Stimulated activated CD4-positive, alpha-beta T cell treated with anti-CD3 and anti-CD28 coated beads, Interleukin-2, amount 100 ng/mL, for 48 hours (primary cell): ENCODE data around the gene PPP1R7.

ENCODE experiments used
- DNase-seq, 2 donors: peaks; one replicate each; pipeline ENCODE4 v3.0.0-alpha.2; 2020

Gene PPP1R7

DNA sequence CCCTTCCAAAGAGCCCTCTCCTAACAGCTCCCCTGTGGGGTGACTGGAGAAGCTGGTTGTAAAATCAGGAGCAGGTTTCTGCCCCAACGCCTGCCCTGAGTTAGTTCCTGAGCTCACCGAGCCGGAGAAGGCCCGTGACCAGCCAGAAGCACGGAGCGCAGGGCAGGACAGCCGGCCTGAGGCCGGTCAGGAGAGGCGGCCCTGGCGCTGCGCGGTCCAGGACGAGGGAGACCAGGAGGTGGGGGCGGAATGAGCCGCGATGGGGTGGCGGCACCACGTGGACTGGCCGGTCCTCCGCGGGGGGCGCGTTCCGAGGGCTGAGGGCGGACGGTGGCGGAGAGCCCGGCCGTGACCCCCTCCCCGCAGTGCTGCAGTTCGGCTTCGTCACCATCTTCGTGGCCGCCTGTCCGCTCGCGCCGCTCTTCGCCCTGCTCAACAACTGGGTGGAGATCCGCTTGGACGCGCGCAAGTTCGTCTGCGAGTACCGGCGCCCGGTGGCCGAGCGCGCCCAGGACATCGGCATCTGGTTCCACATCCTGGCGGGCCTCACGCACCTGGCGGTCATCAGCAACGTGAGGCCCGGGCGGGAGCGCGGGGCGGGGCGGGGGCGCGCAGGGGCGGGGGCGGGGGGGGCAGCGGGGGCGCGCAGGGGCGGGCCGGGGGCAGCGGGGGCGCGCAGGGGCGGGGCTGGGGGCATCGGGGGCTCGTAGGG lies 67.2 kb downstream of the PPP1R7 start:
- DNase-seq, result no peak

DNA sequence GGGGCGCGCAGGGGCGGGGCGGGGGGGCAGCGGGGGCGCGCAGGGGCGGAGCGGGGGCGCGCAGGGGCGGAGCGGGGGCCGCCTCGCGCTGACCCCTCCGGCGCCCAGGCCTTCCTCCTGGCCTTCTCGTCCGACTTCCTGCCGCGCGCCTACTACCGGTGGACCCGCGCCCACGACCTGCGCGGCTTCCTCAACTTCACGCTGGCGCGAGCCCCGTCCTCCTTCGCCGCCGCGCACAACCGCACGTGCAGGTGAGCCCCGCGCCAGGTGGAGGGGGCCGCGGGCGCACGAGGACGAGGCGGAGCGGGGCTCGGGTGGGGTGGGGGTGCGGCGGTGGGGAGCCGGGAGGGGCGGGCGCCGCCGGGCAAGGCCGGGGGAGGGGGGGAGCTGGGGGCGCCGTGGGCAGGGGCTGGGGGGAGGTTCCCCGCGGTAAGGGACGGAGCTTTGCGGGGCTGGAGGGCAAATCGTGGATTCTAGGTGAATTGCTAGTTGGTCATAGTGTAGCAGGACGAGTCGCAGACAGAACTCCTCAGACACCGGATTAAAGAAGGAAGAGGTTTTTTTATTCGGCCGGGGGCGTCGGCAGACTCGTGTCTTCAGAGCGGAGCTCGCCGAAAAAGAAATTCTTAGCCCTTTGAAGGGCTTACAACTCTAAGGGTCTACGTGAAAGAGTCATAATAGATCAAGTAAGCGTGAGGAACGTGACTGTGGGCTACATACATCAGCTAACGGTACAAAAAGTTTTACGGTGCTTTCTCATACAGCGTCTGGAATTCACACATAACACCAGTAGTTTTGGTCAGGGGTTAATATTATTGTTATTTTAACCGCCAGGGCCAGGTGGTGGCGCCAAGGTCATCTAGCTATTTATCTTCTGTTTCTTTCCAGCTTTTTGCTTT lies 68.1 kb downstream of the PPP1R7 start:
- peak in 1 of 2 donors; percentile 32 for DNase-seq

DNA sequence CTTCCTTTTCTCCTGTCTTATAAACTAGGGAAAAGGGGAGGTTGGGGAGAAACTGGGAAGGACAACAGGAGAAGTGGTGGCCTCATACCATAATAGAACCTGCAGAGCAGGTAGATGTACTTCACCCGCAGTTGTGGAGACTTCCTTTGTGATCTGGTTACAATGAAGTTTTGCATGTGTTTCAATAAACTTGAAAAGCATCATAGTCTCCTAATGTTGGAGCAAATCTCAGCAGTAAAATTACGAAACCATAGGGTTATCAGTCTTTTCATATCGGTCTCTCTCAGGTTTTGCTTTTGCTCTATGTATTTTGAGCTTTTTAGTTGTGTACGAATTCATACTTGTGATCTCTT lies 68.7 kb downstream of the PPP1R7 start:
- no peak for DNase-seq

DNA sequence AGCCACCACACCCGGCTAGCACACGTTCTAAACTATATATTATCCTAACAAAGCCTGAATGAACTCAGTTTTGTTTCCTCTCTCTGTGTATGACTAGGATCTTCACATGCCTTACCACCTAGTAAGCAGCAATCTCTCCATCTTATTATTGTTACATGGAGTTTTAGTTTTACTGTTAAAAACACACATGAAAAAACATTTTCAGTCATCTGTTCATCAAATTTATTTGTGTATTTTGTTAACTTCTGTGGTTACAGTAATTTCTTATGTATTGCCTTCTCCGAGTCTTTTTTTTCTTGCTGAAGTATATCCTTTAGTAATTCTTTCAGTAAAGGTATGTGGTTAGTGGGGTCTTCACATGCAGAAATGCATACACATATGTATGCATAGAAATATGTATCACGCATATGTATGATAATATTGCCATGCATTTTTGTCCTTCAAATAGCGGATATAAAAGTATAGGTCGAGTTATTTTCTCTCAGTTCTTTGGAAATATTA lies 69.6 kb downstream of the PPP1R7 start:
- no peak for DNase-seq

DNA sequence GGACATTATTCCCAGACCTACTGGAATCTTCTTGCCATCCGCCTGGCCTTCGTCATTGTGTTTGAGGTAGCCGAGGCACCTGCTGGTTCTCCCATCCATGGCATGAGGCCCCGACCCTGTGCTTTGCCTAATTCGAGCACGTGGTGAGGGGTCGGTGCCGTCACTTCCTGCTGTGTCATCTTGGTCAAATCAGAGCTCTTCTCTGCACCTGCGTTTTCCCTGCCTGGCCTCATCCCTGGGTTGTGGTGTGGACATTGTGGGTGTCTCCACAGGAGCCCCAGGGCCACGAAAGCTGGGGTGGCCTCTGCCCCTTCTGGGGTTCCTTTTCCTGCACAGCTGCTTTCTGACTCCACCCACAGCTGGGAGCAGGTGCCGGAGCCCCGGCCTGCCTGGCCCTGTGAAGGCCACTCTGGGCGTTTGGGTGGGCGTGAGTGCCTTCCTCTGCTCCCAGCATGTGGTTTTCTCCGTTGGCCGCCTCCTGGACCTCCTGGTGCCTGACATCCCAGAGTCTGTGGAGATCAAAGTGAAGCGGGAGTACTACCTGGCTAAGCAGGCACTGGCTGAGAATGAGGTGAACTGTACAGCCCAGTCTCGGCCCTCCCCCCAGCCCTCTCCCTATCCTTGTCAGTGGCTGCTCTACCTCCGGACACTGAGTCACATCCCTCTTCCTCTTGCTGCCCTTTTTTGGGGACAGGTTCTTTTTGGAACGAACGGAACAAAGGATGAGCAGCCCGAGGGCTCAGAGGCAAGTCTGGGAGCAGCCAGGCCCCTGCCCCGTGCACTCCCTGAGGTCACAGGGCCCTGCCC lies 73.1 kb downstream of the PPP1R7 start:
- DNase-seq, result no peak

DNA sequence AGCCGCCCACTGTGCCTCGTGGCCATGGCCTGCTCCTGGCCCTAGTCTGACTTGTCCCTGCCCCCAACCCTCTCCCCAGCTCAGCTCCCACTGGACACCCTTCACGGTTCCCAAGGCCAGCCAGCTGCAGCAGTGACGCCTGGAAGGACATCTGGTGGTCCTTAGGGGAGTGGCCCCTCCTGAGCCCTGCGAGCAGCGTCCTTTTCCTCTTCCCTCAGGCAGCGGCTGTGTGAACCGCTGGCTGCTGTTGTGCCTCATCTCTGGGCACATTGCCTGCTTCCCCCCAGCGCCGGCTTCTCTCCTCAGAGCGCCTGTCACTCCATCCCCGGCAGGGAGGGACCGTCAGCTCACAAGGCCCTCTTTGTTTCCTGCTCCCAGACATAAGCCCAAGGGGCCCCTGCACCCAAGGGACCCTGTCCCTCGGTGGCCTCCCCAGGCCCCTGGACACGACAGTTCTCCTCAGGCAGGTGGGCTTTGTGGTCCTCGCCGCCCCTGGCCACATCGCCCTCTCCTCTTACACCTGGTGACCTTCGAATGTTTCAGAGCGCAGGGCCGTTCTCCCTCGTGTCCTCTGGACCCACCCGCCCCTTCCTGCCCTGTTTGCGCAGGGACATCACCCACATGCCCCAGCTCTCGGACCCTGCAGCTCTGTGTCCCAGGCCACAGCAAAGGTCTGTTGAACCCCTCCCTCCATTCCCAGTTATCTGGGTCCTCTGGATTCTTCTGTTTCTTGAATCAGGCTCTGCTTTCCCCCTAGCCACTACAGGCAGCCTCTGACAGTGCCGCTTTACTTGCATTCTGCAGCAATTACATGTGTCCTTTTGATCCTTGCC lies 74.0 kb downstream of the PPP1R7 start:
- no peak for DNase-seq

DNA sequence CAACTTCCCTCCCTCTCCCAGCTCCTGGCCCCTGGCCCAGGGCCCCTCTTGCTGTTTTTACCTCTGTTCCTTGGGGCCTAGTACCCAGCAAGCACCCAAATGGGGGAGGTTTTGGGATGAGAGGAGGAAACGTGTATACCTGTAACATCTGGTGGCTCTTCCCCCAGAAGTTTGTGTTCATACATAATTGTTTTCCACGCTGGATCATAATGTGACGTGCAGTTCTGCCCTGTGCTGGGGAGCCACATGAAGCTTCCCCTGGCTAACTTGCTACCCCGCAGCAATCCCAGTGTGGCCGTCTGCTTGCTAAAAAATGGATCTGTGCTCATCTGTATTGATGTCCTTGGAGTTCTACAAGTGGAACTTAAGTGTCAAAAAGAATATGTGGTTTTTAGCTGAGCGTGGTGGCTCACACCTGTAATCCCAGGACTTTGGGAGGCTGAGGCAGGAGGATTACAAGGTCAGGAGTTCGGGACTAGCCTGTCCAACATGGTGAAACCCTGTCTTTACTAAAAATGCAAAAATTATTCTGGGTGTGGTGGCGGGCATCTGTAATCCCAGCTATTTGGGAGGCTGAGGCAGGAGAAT lies 74.7 kb downstream of the PPP1R7 start:
- no peak for DNase-seq

DNA sequence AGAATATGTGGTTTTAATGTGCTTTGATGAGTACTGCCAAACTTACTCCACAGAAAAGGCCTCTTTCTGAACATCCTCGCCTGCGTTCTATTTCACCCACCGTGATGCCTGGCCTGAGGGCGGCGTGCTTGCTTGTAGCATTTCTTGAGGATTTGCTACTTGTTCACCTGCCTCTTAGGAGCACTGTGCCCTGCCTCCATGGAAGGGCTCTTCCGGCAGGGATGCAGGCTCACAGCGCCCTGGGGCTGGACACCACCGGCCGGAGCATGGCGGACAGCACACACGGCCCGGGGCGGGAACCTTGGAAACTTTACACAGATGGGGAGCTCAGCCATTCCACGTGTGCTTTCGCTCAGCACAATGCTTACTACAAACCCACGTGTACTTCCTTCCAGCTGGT lies 75.3 kb downstream of the PPP1R7 start:
- no peak for DNase-seq

DNA sequence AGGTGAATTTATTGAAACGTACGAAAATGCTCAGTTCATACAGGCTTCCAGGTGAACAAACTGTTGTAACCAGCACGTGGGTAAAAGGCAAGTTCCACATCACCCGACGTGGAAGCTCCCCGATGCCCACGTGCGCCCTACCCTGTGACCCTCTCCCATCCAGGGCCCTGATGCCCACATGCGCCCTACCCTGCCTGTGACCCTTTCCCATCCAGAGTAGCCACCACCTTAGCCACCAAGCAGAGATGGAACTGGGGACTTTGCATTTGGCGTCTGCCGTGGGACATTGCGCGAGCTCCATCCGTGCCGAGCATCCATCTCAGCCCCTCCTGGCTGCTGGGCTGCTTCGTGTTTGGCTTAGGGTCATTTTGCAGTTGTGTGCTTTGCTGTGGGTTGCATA lies 75.7 kb downstream of the PPP1R7 start:
- DNase-seq, result no peak

DNA sequence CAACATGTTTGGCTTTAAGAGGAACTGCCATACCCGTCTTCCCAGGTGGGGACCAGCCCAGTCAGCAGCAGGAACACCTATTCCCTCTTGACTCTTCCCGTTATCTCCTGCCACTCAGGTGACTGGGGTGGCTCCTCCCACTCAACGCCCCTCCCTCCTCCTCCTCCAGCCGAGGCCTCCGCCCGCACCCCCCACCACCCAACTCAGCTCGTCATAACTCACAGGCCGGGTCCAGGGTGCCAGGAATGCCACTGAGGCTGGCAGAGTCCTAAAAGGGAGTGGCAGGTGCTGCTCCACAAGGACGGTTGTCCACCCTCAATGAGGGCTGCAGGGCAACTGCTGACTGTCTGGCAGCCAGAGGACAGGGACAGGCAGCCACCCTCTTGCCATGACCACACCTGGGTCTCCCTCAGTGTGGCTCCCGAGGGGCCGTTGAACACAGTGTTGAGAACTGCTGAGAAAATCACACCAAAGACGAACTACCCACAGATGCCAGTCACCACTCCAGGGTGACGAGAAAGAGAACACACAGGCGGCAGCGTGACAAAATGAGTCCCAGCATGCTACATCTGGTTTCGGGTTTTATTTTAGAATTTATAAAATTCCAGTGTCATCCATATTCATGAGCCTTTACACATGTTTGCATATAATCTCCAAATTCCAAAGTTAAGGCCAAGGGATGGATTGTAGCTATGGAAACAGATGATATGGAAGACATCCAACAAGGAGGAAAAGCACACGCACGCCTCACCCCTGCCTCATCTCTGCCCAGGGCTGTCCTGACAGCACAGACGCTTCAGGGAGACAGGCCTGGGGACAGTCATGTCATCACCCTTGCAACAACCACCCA lies 76.7 kb downstream of the PPP1R7 start:
- no peak for DNase-seq

DNA sequence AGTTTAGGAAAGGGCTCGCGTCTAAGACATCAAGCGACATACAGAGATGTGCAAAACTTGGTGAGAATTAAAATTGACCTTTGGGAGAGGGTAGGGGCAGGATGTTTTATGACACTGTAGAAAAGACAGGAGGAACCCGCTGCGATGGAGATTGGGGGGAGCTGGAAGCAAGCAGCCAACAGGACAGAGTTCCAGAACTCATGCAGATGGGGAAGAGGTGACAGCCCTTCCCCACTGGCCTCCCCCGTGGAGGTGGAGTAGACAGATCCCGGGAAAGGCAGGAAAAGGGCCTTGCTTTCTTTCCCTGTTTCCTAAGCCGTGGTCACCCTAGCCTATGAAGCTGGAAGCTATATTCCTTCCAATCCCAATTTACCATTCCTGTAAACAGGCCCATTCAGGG lies 77.3 kb downstream of the PPP1R7 start:
- no peak for DNase-seq

DNA sequence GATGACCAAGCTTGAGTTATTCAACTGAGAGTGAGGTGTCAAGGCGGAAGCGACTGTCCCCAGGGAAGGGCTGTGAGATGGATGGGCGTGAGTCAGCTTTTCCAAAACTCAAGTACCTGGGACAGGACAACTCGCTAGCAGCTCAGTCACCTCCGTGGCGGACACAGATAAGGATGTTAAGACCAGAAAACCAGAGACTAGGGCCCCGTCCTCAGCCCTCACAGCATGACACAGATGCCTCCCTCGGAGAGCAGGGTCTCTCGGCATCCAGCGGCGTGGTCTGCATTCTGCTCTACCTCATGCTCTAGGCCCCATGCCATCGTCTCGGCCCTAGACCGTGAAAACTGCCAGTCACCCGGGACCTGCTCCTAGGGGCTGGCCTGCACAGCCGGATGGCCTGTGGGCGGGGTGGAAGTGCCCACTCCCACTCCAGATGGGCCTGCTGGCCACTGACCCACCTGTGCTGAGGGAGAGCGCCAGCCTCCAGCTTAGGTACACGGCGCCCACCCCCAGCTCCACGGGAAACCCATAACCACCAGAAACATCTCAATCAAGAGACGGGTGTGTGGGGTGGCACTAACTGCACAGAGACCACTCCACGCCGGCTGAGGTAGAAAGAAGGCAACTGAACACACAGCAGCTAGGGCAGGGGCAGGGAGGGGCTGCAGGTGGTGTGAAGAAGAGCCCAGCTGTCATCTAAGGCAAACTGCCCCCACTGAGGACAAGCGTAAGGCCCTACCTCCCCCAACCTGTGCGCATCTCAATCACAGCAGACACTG lies 78.0 kb downstream of the PPP1R7 start:
- DNase-seq, result no peak

DNA sequence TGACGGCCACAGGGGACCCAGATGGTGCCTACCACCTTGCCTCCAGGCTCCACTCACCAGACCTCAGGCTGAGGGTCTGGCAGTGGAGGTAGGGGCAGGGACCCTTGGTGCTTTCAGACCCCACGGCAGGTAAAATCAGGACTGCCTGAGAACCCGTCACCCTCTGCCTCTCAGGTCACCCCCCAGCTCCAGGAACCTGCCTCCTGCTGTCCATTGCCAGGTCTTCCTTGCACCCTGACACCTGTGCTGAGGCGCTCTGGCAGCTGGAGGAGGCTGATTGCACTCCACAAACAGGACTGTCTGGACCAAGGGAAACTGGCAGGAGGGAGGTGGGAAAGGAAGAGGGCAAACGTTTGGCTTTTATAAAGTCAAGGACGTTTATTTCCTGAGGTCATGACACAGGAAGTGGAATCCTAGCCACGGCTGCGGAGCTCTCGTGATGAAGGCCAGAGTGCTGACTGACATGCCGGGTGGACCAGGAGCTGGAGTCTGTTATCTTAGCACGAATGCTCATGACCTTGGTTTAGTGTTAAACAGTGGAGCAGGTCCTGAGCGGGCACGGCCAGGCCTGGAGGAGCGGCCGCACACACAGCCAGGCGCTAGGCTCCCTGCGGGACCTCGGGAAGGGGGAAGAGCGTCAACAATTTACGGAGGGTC lies 78.7 kb downstream of the PPP1R7 start:
- no peak for DNase-seq

DNA sequence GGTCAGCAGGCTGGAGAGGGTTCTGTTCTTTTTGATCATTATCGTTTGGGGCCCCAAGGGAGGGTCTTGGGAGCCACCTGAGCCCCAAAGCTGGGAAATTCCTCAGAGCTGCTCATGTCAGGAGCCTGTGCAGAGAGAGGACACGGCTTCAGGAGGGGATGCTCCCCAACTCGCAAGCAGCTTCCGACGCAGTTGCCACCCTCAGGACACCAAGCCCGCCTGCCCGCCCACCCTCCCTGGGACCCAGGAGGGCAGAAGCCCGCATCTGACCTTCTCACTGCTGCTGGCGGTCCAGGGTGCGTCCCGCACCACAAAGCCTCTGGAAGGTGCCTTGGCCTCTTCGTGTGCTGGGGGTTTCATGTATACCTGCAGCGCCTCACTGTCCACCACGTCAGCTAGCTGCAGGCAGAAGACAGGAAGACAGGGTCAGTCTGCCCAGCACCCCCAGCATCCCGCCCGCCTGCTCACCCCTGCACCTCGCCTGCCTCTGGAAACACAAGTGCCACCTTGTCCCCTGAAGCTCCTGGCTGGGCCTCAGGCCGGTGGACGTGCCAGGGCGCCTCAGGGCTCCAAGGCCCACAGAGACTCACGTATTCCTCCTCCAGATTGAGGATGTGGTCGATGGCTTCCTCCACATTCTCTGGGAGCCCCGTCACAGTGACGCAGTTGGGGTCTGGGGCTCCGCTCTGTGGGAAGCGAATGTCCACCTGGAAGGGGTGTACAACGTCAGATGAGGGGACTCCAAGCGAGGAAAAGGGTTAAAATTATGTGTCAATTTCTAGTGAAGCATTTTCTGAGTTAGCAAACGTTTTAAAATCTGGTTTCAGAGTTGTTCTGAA lies 79.5 kb downstream of the PPP1R7 start:
- DNase-seq, result no peak

DNA sequence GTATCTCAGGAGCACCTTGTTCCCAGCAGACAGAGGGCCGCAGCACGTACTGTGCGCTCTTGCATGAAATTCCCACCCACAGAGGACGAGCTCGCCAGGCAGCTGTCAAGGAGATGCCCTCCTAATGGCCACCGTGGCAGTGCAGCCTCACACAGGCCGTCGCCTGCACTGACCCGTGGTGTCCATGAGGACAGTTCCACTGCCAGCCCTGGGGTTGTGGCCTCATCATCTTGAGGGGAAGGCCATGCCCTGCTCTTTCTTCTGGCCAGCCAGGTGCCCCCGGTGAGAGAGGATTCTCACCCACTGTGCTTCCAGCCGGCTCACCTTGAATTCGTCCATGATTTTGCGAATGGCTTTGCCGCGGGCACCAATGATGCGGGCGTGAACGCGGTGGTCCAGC lies 80.2 kb downstream of the PPP1R7 start:
- no peak for DNase-seq

DNA sequence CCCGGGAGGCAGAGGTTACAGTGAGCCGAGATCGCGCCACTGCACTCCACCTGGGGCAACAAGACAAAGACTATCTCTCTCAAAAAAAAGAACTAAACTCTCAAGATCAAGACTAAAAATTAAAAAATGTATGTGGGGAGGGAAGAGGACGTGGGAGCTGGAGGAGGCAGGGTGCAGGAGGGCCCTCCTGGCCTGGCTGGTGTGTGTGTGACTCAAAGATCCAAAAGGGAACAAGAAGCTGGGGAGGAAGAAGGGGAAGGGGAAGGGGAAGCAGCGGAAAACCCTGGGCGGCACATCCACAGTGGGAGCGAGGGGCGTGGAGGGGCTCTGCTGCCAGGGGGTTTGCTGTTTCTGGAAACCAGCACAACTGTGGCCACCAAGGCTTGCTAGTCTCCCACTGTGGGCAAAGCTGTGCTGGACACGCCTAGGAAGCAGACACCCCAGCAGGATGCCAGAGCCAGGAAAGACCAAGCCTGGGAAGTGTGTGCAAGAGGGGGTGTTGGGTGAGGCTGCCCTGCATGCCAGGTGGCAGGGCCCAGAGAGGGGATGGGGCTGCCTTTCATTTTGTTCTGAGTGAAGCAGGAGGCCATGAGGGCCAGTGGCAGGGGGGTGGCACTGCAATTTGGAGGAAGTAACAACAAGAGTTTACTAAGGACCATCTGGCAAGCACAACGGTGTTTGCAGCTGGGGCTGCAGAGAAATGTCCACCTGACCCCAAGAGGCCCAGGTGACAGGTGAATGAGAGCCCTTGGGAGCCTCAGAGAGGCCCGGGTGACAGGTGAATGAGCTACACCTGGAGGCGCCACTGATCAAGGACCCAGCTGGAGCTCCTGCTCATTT lies 82.7 kb downstream of the PPP1R7 start:
- DNase-seq, result no peak
